ENCODE data around the gene SPPL2C. TPM values are rescaled to one million over a fixed set of nuclear protein-coding genes. Genes with fewer than 3 reads are reported as not detected.
"Not testable (repeated sequence)": the region's sequence is repeated elsewhere in the genome, so short reads cannot be mapped to it uniquely, and the experiment has no call there.

SPPL2C gene
- polyA plus RNA-seq, 1 donor (not counting 4 experiments of a cell fraction or from before 2014, with no cell fraction given) = not detected

GRCh38 chr17:45857977-45858708, 13.5 kb downstream of the SPPL2C start:
- no peak for DNase-seq (ENCODE audit: low read depth, low spot score)
- H3K9me3 ChIP-seq (ENCODE audit: control insufficient read depth, low read depth, low read length) = no peaks in the 10 kb centered on the region
- H2AFZ ChIP-seq (ENCODE audit: control insufficient read depth, low read length) = no peak overlapping the region
- H3K79me2 ChIP-seq (ENCODE audit: control insufficient read depth, insufficient read depth, low read length) = no peaks in the 10 kb centered on the region
- dilution Hi-C loops (cut with MboI; ENCODE audit: extremely low pct_ligation_motif_present, low sequenced_read_pairs) = loop anchor here (25.0 kb wide), 1 partner anchor 221 kb away; no protein-coding TSS in a partner anchor
- TF ChIP-seq CTCF (optimal IDR thresholded peaks at IDR 0.05 in 1 of 3, IDR thresholded peaks at IDR 0.05 in 1 of 3, conservative IDR thresholded peaks at IDR 0.05 in 1 of 3; ENCODE audit: extremely low read depth in 1 of 3, insufficient read depth in 2 of 3, low read length in 3 of 3) (no peak), EZH2 (IDR thresholded peaks at IDR 0.05; ENCODE audit: low read length) (no peak)
- no peaks in the 10 kb centered on the region for H3K4me1 ChIP-seq (ENCODE audit: control insufficient read depth, extremely low read depth, insufficient read depth, low read length)
- no peak overlapping the region for H3K4me2 ChIP-seq (ENCODE audit: control insufficient read depth, extremely low read depth, insufficient read depth, low read depth, low read length)
- FAIRE-seq = no peak
- no peaks in the 10 kb centered on the region for H3K36me3 ChIP-seq (ENCODE audit: control insufficient read depth in 2 of 2, extremely low read depth in 1 of 2, insufficient read depth in 2 of 2, low read length in 2 of 2)
- H4K20me1 ChIP-seq (ENCODE audit: control insufficient read depth, extremely low read depth, insufficient read depth, low read length) = no peaks in the 10 kb centered on the region
- no peaks in the 10 kb centered on the region for H3K27me3 ChIP-seq (ENCODE audit: control insufficient read depth, extremely low read depth, insufficient read depth, low read length)
- no peak overlapping the region for H3K9ac ChIP-seq (ENCODE audit: control insufficient read depth, extremely low read depth, insufficient read depth, low read length)
- no peak overlapping the region for H3K27ac ChIP-seq (ENCODE audit: control insufficient read depth, insufficient read depth, low read length)
- H3K9me1 ChIP-seq (ENCODE audit: control insufficient read depth, extremely low read depth, insufficient read depth, low read length) = no peaks in the 10 kb centered on the region
- H3K4me3 ChIP-seq (ENCODE audit: control insufficient read depth in 2 of 3, extremely low read depth in 1 of 3, insufficient read depth in 2 of 3, low read depth in 1 of 3, low read length in 3 of 3) = no peak overlapping the region

GRCh38 chr17:45861165-45861564, 16.5 kb downstream of the SPPL2C start:
- FAIRE-seq = no peak
- H3K27me3 ChIP-seq (ENCODE audit: control insufficient read depth, extremely low read depth, insufficient read depth, low read length) = peaks cover 14% of the 10 kb centered on the region

GRCh38 chr17:45862127-45862526, 17.4 kb downstream of the SPPL2C start:
- H3K36me3 ChIP-seq (ENCODE audit: control insufficient read depth in 2 of 2, extremely low read depth in 1 of 2, insufficient read depth in 2 of 2, low read length in 2 of 2); H4K20me1 ChIP-seq (ENCODE audit: control insufficient read depth, extremely low read depth, insufficient read depth, low read length); H3K27ac ChIP-seq (ENCODE audit: control insufficient read depth, insufficient read depth, low read length); FAIRE-seq; H3K9me3 ChIP-seq (ENCODE audit: control insufficient read depth, low read depth, low read length); H3K79me2 ChIP-seq (ENCODE audit: control insufficient read depth, insufficient read depth, low read length); H3K9ac ChIP-seq (ENCODE audit: control insufficient read depth, extremely low read depth, insufficient read depth, low read length); H3K4me2 ChIP-seq (ENCODE audit: control insufficient read depth, extremely low read depth, insufficient read depth, low read depth, low read length); H3K9me1 ChIP-seq (ENCODE audit: control insufficient read depth, extremely low read depth, insufficient read depth, low read length); H2AFZ ChIP-seq (ENCODE audit: control insufficient read depth, low read length); H3K4me1 ChIP-seq (ENCODE audit: control insufficient read depth, extremely low read depth, insufficient read depth, low read length); DNase-seq (ENCODE audit: low read depth, low spot score); H3K4me3 ChIP-seq (ENCODE audit: control insufficient read depth in 2 of 3, extremely low read depth in 1 of 3, insufficient read depth in 2 of 3, low read depth in 1 of 3, low read length in 3 of 3): not testable (repeated sequence)
- dilution Hi-C loops (cut with MboI; ENCODE audit: extremely low pct_ligation_motif_present, low sequenced_read_pairs) = loop anchor here (25.0 kb wide), 1 partner anchor 225 kb away; no protein-coding TSS in a partner anchor
- H3K27me3 ChIP-seq (ENCODE audit: control insufficient read depth, extremely low read depth, insufficient read depth, low read length) = peaks cover 14% of the 10 kb centered on the region

More at GRCh38 chr17:45861165-45861564, 16.5 kb downstream of the SPPL2C start:
- no peaks in the 10 kb centered on the region for H4K20me1 ChIP-seq (ENCODE audit: control insufficient read depth, extremely low read depth, insufficient read depth, low read length)
- H2AFZ ChIP-seq (ENCODE audit: control insufficient read depth, low read length) = no peak overlapping the region
- DNase-seq (ENCODE audit: low read depth, low spot score) = no peak
- dilution Hi-C loops (cut with MboI; ENCODE audit: extremely low pct_ligation_motif_present, low sequenced_read_pairs) = loop anchor here (25.0 kb wide), 1 partner anchor 224 kb away; no protein-coding TSS in a partner anchor
- no peaks in the 10 kb centered on the region for H3K4me1 ChIP-seq (ENCODE audit: control insufficient read depth, extremely low read depth, insufficient read depth, low read length)
- no peak overlapping the region for H3K4me2 ChIP-seq (ENCODE audit: control insufficient read depth, extremely low read depth, insufficient read depth, low read depth, low read length)
- H3K36me3 ChIP-seq (ENCODE audit: control insufficient read depth in 2 of 2, extremely low read depth in 1 of 2, insufficient read depth in 2 of 2, low read length in 2 of 2) = no peaks in the 10 kb centered on the region
- no peak overlapping the region for H3K9ac ChIP-seq (ENCODE audit: control insufficient read depth, extremely low read depth, insufficient read depth, low read length)
- TF ChIP-seq EZH2 (IDR thresholded peaks at IDR 0.05; ENCODE audit: low read length) (no peak), CTCF (optimal IDR thresholded peaks at IDR 0.05 in 1 of 3, IDR thresholded peaks at IDR 0.05 in 1 of 3, conservative IDR thresholded peaks at IDR 0.05 in 1 of 3; ENCODE audit: extremely low read depth in 1 of 3, insufficient read depth in 2 of 3, low read length in 3 of 3) (no peak)
- no peaks in the 10 kb centered on the region for H3K9me3 ChIP-seq (ENCODE audit: control insufficient read depth, low read depth, low read length)
- H3K27ac ChIP-seq (ENCODE audit: control insufficient read depth, insufficient read depth, low read length) = no peak overlapping the region
- no peaks in the 10 kb centered on the region for H3K79me2 ChIP-seq (ENCODE audit: control insufficient read depth, insufficient read depth, low read length)
- no peaks in the 10 kb centered on the region for H3K9me1 ChIP-seq (ENCODE audit: control insufficient read depth, extremely low read depth, insufficient read depth, low read length)
- no peak overlapping the region for H3K4me3 ChIP-seq (ENCODE audit: control insufficient read depth in 2 of 3, extremely low read depth in 1 of 3, insufficient read depth in 2 of 3, low read depth in 1 of 3, low read length in 3 of 3)
